Endothelial cell of umbilical vein (primary cell): ENCODE measurements around the gene TOLLIP. TPM values are rescaled to one million over a fixed set of nuclear protein-coding genes. Genes with fewer than 3 reads are reported as not detected.

Experiments
- BruUV-seq: library from RNA; stranded (reverse); fragments of 400-500 nt; replicated peaks from 2 replicates; lab custom pipeline; 2021; lab: Mats Ljungman, UMichigan
- CTCF ChIA-PET: fragments of 300-600, 350-600 bp; sonication (Branson Sonifier 250); formaldehyde crosslinking; loops from one replicate; lab custom pipeline; 2021; ENCODE audit warnings: antibody characterized with exemption, inconsistent platforms; lab: Charles Lee
- POLR2A ChIA-PET: fragments of 300-600, 350-600 bp; sonication (Branson Sonifier 250); formaldehyde crosslinking; loops from one replicate; lab custom pipeline; 2021; ENCODE audit warnings: antibody characterized with exemption, inconsistent platforms; lab: Charles Lee
- DNase-seq: peaks from one replicate; pipeline ENCODE4 v3.0.0-alpha.2; 2011; ENCODE audit warnings: low read depth, low spot score
- FAIRE-seq: peaks from 2 replicates; lab custom pipeline; 2011; peaks lifted over from hg19 to GRCh38; lab: Jason Lieb, UNC
- H2AFZ ChIP-seq: 2 replicates; pipeline ENCODE4 v1.6.0; 2012; ENCODE audit warnings: low read depth, low read length, control low read depth, inconsistent platforms
- H3K27ac ChIP-seq: 2 replicates; pipeline ENCODE4 v1.5.1; 2011; ENCODE audit warnings: low read depth, mild to moderate bottlenecking, control low read depth, low read length, moderate library complexity; ENCODE audit not compliant: insufficient read depth
- H3K27me3 ChIP-seq, 2 experiments: 2 replicates each; pipeline versions ENCODE4 v1.6.0 to v1.6.1; 2011; ENCODE audit warnings: low read length in 2 of 2, mixed read lengths in 1 of 2; ENCODE audit not compliant: control insufficient read depth in 2 of 2, insufficient read depth in 2 of 2
- H3K36me3 ChIP-seq, 2 experiments: 2 replicates in 1 of 2; 3 replicates in 1 of 2; pipeline ENCODE4 v1.5.1; 2011; ENCODE audit warnings: low read length in 2 of 2, mild to moderate bottlenecking in 1 of 2, moderate library complexity in 1 of 2; ENCODE audit not compliant: control insufficient read depth in 2 of 2, insufficient read depth in 2 of 2; ENCODE audit errors: extremely low read depth in 1 of 2
- H3K4me1 ChIP-seq: 3 replicates; pipeline ENCODE4 v1.5.1; 2011; ENCODE audit warnings: mild to moderate bottlenecking, low read length; ENCODE audit not compliant: control insufficient read depth, insufficient read depth; ENCODE audit errors: extremely low read depth
- H3K4me2 ChIP-seq: 2 replicates; pipeline ENCODE4 v1.6.1; 2011; ENCODE audit warnings: low read length, control low read depth, mixed read lengths; ENCODE audit not compliant: insufficient read depth
- H3K4me3 ChIP-seq, 3 experiments: fragments of 200-600 bp in 1 of 3; sonication (generic), shearing (Covaris generic) in 1 of 3; replicated peaks in 1 of 3; 2 replicates each; pipeline ENCODE4 v1.5.1; 2011 to 2016; ENCODE audit warnings: control low read depth in 3 of 3, low read length in 3 of 3, mild to moderate bottlenecking in 2 of 3, inconsistent platforms in 1 of 3, low read depth in 1 of 3, moderate library complexity in 1 of 3; ENCODE audit not compliant: insufficient read depth in 1 of 3
- H3K79me2 ChIP-seq: 2 replicates; pipeline ENCODE4 v1.6.0; 2012; ENCODE audit warnings: low read length, inconsistent platforms; ENCODE audit not compliant: control insufficient read depth, insufficient read depth
- H3K9ac ChIP-seq: replicated peaks from 2 replicates; pipeline ENCODE3; 2011; ENCODE audit warnings: low read length, control low read depth; ENCODE audit not compliant: insufficient read depth; ENCODE audit errors: extremely low read depth
- H3K9me1 ChIP-seq: replicated peaks from 3 replicates; pipeline ENCODE4 v1.6.0; 2011; ENCODE audit warnings: mild to moderate bottlenecking, low read length; ENCODE audit not compliant: control insufficient read depth, insufficient read depth; ENCODE audit errors: extremely low read depth
- H3K9me3 ChIP-seq: replicated peaks from 2 replicates; pipeline ENCODE4 v1.5.1; 2012; ENCODE audit warnings: low read length, inconsistent platforms; ENCODE audit not compliant: control insufficient read depth, insufficient read depth
- H4K20me1 ChIP-seq: replicated peaks from 2 replicates; pipeline ENCODE3; 2011; ENCODE audit warnings: mild to moderate bottlenecking, low read length; ENCODE audit not compliant: control insufficient read depth, insufficient read depth; ENCODE audit errors: extremely low read depth
- CTCF ChIP-seq, 2 donors: IDR thresholded peaks; 1 replicate in 1 of 2; 2 replicates in 1 of 2; pipeline ENCODE4 v1.5.1; 2011; ENCODE audit warnings: low read length in 2 of 2, mild to moderate bottlenecking in 2 of 2, moderate library complexity in 2 of 2, control low read depth in 1 of 2, inconsistent platforms in 1 of 2, low read depth in 1 of 2; ENCODE audit not compliant: insufficient read depth in 1 of 2; ENCODE audit errors: extremely low read depth in 1 of 2
- EZH2 ChIP-seq: IDR thresholded peaks from 2 replicates; pipeline ENCODE4 v1.6.1; 2012; ENCODE audit warnings: borderline replicate concordance, low read depth, mild to moderate bottlenecking, moderate library complexity, low read length, inconsistent platforms; ENCODE audit not compliant: severe bottlenecking
- FOS ChIP-seq: IDR thresholded peaks from 2 replicates; pipeline ENCODE4 v1.6.1; 2011; ENCODE audit warnings: mild to moderate bottlenecking, low read length, moderate library complexity, borderline replicate concordance; ENCODE audit not compliant: insufficient read depth
- GATA2 ChIP-seq: IDR thresholded peaks from 2 replicates; pipeline ENCODE4 v1.7.0; 2011; ENCODE audit warnings: low read depth, mild to moderate bottlenecking, moderate library complexity, mixed read lengths, low read length; ENCODE audit not compliant: insufficient read length, insufficient read depth
- MYC ChIP-seq: IDR thresholded peaks from one replicate; pipeline ENCODE4 v1.6.1; 2011; ENCODE audit warnings: mild to moderate bottlenecking, low read depth, low read length
- POLR2AphosphoS5 ChIP-seq: IDR thresholded peaks from 2 replicates; pipeline ENCODE4 v1.6.1; 2012; ENCODE audit warnings: low read depth, mild to moderate bottlenecking, control low read depth, low read length, moderate library complexity; ENCODE audit not compliant: insufficient read depth
- dilution Hi-C: fragments of 300-500 bp; cut with MboI; formaldehyde crosslinking; loops from one replicate; pipeline ENCODE4 v1.15.0; 2019; ENCODE audit warnings: low sequenced_read_pairs; ENCODE audit not compliant: extremely low pct_ligation_motif_present
- intact Hi-C: fragments of 100-400 bp; cut with micrococcal nuclease; formaldehyde crosslinking; loops from one replicate; pipeline ENCODE4 v1.10.0; 2022
- polyA plus RNA-seq, 4 experiments: library from polyadenylated mRNA; depleted of rRNA in 3 of 4; stranded (reverse) in 3 of 4; unstranded in 1 of 4; fragments of >200 nt; gene quantifications; 2 replicates each; pipeline versions ENCODE4 v1.2.1 to v1.2.3, GENCODE V29; 2011 to 2012; ENCODE audit warnings: missing spikeins in 1 of 4
- total RNA-seq: library from RNA; stranded (reverse); gene quantifications from 2 replicates; pipeline ENCODE4 v1.2.3, GENCODE V29; 2021

Gene TOLLIP
- total and polyA plus RNA-seq, 2 donors (not counting 3 experiments of a cell fraction or from before 2014, with no cell fraction given): 49.6 to 64.8 TPM

- POLR2A ChIA-PET: no interaction called here
- CTCF ChIA-PET: no interaction called here
Observed at GRCh38 chr11:1296287-1296686, 13.1 kb downstream of the TOLLIP start.

More at GRCh38 chr11:1296287-1296686, 13.1 kb downstream of the TOLLIP start:
- Histone ChIP-seq H3K4me3 (no peak overlapping the region), H3K9me3 (no peaks in the 10 kb centered on the region), H3K79me2 (peaks cover 46% of the 10 kb centered on the region), H3K9me1 (no peaks in the 10 kb centered on the region), H3K36me3 (peaks cover 2 to 16% of the 10 kb centered on the region in 2 experiments), H4K20me1 (no peaks in the 10 kb centered on the region), H3K4me2 (no peak overlapping the region), H3K9ac (no peak overlapping the region), H3K27ac (no peak overlapping the region), H2AFZ (no peak overlapping the region), H3K4me1 (peaks cover 2% of the 10 kb centered on the region), H3K27me3 (no peaks in the 10 kb centered on the region)
- dilution Hi-C loops (no loop called here), intact Hi-C loops (no loop called here)
- BruUV-seq: no TSS peak
- DNase-seq (no peak), FAIRE-seq (no peak)
- TF ChIP-seq MYC: no peak
- TF ChIP-seq EZH2: no peak
- no peak for TF ChIP-seq FOS
- TF ChIP-seq GATA2: no peak
- no peak for TF ChIP-seq CTCF (IDR thresholded peaks at IDR 0.05; ENCODE audit: extremely low read depth in 1 of 2, insufficient read depth in 1 of 2, low read depth in 1 of 2, low read length in 2 of 2)
- TF ChIP-seq POLR2AphosphoS5: no peak
